Thyroid gland (tissue), 4 donors: ENCODE data around the gene PATJ.
"Not testable (repeated sequence)": the region's sequence is repeated elsewhere in the genome, so short reads cannot be mapped to it uniquely, and the experiment has no call there.

Source experiments
- CTCF ChIP-seq, 6 experiments: fragments of 200-600 bp in 3 of 6; fragments of 450-650 bp in 3 of 6; sonication (generic) in 3 of 6; IDR thresholded peaks; one replicate each; pipeline ENCODE4 v1.5.1; 2016 to 2019; ENCODE audit warnings: antibody characterized with exemption in 6 of 6, mild to moderate bottlenecking in 2 of 6, inconsistent platforms in 1 of 6, moderate library complexity in 1 of 6
- POLR2A ChIP-seq, 2 donors: fragments of 450-650 bp; IDR thresholded peaks; one replicate each; pipeline ENCODE4 v1.6.1; 2017; ENCODE audit warnings: antibody characterized with exemption in 2 of 2, mild to moderate bottlenecking in 2 of 2, moderate library complexity in 1 of 2

GRCh38 chr1:62183164-62184020 is 441.1 kb downstream of the PATJ start:
- TF ChIP-seq POLR2A, CTCF (IDR thresholded peaks at IDR 0.05): not testable (repeated sequence)
